ENCODE data around the gene ABCC5.
"Not testable (repeated sequence)": the region's sequence is repeated elsewhere in the genome, so short reads cannot be mapped to it uniquely, and the experiment has no call there.

ABCC5 gene

DNA sequence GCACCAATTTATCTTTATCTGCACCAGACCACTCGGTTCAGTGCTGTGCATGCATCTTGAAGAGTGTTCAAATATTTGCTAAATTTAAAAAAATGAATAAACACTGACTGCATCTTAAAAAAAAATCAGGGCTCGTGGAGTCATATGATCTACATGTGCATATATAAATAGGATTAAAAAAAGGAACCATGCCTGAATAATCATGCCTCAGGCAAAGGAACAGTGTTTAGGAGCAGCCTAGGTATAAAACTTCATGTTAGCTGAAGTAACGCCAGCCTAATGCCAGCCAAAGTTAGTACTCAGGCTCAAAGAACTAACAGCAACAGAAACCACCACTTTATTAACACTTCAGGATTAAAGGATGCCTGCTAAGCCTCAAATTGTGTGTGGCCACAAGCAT is 9.5 kb downstream of the ABCC5 start:
- TF ChIP-seq, protein P1, sequence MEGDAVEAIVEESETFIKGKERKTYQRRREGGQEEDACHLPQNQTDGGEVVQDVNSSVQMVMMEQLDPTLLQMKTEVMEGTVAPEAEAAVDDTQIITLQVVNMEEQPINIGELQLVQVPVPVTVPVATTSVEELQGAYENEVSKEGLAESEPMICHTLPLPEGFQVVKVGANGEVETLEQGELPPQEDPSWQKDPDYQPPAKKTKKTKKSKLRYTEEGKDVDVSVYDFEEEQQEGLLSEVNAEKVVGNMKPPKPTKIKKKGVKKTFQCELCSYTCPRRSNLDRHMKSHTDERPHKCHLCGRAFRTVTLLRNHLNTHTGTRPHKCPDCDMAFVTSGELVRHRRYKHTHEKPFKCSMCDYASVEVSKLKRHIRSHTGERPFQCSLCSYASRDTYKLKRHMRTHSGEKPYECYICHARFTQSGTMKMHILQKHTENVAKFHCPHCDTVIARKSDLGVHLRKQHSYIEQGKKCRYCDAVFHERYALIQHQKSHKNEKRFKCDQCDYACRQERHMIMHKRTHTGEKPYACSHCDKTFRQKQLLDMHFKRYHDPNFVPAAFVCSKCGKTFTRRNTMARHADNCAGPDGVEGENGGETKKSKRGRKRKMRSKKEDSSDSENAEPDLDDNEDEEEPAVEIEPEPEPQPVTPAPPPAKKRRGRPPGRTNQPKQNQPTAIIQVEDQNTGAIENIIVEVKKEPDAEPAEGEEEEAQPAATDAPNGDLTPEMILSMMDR (IDR thresholded peaks at IDR 0.05; ENCODE audit: control extremely low read depth, extremely low read depth, low read depth, missing control alignments) = no peak
- no peak for DNase-seq (ENCODE audit: extremely low spot score)
- ChIA-PET POLR2A (no interaction called here), CTCF (interaction anchor here (1.0 to 4.9 kb wide), 5 partner anchors 7 to 104 kb away, joined by 3 to 23 read pairs (median 11); partner anchors contain the start of gene ABCC5)

DNA sequence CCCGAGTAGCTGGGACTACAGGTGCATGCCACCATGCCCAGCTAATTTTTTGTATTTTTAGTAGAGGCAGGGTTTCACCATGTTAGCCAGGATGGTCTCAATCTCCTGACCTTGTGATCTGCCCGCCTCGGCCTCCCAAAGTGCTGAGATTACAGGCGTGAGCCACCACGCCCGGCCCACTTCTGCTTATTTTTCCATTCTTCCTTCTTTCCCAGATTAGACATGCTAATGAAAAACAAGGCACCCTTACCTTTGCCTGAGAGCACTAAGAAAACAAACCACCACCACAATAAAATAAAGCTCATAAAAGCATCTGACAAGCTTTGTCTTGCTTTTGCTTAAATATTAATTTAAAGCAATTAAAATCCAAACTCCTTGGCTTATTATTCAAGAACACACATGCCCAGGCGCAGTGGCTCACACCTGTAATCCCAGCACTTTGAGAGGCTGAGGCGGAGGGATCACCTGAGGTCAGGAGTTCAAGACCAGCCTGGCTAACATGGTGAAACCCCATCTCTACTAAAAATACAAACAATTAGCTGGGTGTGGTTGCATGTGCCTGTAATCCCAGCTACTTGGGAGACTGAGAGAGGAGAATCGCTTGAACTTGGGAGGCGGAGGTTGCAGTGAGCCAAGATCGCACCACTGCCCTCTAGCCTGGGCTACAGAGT is 10.4 kb downstream of the ABCC5 start:
- POLR2A ChIA-PET; DNase-seq (ENCODE audit: extremely low spot score): not testable (repeated sequence)
- CTCF ChIA-PET = interaction anchor here (1.0 to 4.9 kb wide), 7 partner anchors 8 to 242 kb away, joined by 3 to 23 read pairs (median 6); partner anchors contain the start of genes ABCC5 and EEF1AKMT4

DNA sequence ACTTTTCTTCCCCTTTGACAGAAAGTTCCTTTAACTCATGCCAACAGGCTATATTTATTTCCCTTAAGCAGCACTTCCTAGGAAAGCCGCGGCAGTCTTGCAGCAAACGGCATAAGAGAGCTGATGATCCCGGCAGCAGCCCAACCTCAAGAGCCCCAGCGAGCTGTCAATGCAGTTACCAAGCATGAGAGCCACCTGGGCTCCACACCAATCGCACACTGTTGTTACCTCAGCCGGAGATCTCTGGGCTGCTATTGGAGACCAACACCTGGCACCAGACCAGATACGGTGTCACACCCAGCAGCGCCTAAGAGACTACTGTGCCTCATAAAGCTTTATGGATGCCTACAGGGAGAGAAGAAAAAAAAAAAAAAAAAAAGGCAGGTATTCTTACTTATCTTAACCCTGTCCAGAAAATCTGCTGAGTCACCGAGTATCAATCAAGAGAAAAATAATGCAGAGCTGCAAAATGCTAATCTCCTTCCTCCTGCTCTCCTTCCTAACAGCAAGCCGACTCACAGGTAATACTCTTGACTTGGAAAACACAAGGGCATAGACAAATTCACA is 11.7 kb downstream of the ABCC5 start:
- POLR2A ChIA-PET = interaction anchor here (0.7 kb wide), 1 partner anchor 107 kb away, joined by 6 read pairs; no protein-coding TSS in a partner anchor
- CTCF ChIA-PET = interaction anchor here (1.0 to 4.9 kb wide), 8 partner anchors 9 to 244 kb away, joined by 3 to 23 read pairs (median 5); partner anchors contain the start of genes ABCC5 and EEF1AKMT4
- TF ChIP-seq, protein P1 (IDR thresholded peaks at IDR 0.05; ENCODE audit: control extremely low read depth, extremely low read depth, low read depth, missing control alignments) = no peak
- DNase-seq (ENCODE audit: extremely low spot score) = peak; percentile 51

DNA sequence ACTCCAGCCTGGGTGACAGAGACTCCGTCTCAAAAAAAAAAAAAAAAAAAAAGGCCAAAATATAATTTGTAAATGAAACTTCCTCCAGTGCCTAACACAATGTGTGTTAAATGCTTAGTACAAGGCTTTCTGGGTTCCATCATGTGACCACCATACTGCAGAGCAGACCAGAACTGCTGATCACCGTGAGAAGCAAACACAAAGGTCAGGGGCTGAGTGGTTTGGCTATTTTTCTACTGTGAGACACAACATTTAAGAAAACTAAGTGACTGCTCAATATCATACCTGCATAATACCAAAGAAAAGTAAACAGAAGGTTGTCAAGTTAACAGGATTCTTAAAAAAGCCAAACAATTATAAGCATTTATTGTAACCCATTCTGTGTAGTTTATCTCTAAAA is 13.2 kb downstream of the ABCC5 start:
- TF ChIP-seq, protein P1 (IDR thresholded peaks at IDR 0.05; ENCODE audit: control extremely low read depth, extremely low read depth, low read depth, missing control alignments) = no peak
- CTCF ChIA-PET = interaction anchor here (1.3 to 4.9 kb wide), 2 partner anchors 12 to 13 kb away, joined by 3 to 23 read pairs; partner anchors contain the start of gene ABCC5
- POLR2A ChIA-PET = no interaction called here
- no peak for DNase-seq (ENCODE audit: extremely low spot score)

DNA sequence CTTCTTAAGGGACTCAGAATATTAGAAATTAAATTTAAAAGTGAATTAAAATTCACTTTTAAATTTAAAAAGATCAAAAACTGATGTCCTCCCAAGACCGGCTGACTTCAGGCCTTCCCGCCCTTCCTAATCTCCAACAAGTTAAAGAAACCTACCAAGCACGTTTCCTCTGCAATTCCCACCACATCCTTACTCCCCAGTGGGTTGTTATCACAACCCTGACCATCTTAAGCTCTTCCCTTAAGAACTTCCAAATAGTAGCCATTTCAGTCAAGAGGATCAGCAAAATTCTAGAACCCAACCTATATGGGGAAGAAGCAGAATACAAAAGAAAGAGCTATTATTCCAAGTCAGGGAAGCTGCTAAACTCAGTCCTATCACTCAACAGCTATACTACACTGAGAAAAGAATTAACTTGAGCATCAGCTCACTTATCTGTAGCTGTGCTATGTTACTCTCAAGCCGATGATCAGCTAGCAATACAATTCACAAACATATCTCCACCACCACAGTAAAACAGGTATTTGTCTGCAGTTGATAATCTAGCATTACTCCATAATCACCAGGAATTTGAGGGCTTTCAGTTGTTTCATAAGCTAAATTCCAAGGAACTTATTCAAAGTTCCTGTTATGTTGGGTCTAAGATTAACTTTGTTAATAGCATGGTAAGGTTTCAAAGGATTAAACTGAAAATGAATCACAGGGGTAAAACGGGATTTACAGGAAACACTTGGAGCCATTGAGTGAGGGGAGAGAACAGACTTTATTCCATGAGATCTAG is 14.3 kb downstream of the ABCC5 start:
- TF ChIP-seq, protein P1 (IDR thresholded peaks at IDR 0.05; ENCODE audit: control extremely low read depth, extremely low read depth, low read depth, missing control alignments) = no peak
- DNase-seq (ENCODE audit: extremely low spot score) = no peak
- CTCF ChIA-PET = interaction anchor here (1.0 to 1.4 kb wide), 5 partner anchors 9 to 99 kb away, joined by 3 to 5 read pairs (median 4); partner anchors contain the start of gene ABCC5
- POLR2A ChIA-PET = no interaction called here

DNA sequence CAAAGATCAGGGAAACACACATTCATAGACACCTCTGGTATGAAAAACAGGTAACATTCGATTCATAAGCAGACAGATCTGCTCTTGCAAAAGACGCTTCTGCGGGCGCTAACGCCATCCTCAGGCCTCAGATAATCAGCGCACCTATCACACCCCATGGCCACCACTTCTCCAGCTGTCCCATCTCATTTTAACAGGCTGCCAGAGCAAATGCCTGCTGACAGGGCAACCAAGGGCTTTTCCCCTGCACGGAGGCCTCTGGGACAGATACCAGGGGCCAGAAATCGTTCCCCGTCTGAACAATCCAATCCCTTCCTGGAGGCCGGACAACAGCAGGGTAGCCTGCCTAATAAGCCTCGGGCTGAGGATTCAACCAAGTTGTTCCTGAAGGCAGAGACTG is 15.2 kb downstream of the ABCC5 start:
- DNase-seq (ENCODE audit: extremely low spot score) = no peak
- ChIA-PET CTCF (no interaction called here), POLR2A (no interaction called here)
- TF ChIP-seq, protein P1 (IDR thresholded peaks at IDR 0.05; ENCODE audit: control extremely low read depth, extremely low read depth, low read depth, missing control alignments) = no peak
